HepG2 (cell line): Measurements from ENCODE around the gene HP1BP3. TPM values are rescaled to one million over a fixed set of nuclear protein-coding genes. Genes with fewer than 3 reads are reported as not detected.
A peak's percentile ranks its signal among the peaks of the same experiment; 100 is the strongest.
"Not testable (repeated sequence)": the region's sequence is repeated elsewhere in the genome, so short reads cannot be mapped to it uniquely, and the experiment has no call there.

ENCODE experiments used
- ATAC-seq: fragments of 200-7000 bp; cut with Tn5 transposase; 3 replicates; pipeline ENCODE4 v1.9.1; 2020; ENCODE audit warnings: mild to moderate bottlenecking, moderate library complexity
- BruUV-seq: library from RNA; stranded (reverse); fragments of 400-500 nt; replicated peaks from 2 replicates; lab custom pipeline; 2021; lab: Mats Ljungman, UMichigan
- CTCF ChIA-PET: fragments of 300-600 bp; formaldehyde crosslinking; extraction: SDS; loops from one replicate; lab custom pipeline; 2021; ENCODE audit warnings: low total read pairs, inconsistent platforms, low intra/inter-chr PET ratio; lab: Yijun Ruan, JAX
- POLR2A ChIA-PET: fragments of 350-600 bp; sonication (Branson Sonifier 250); formaldehyde crosslinking; loops from one replicate; lab custom pipeline; 2020; ENCODE audit warnings: antibody characterized with exemption, inconsistent platforms; lab: Yijun Ruan, JAX
- DNase-seq: peaks from one replicate; pipeline ENCODE4 v3.0.0-alpha.2; 2015; ENCODE audit warnings: low spot score
- FAIRE-seq: peaks from 3 replicates; lab custom pipeline; 2011; peaks lifted over from hg19 to GRCh38; lab: Jason Lieb, UNC
- H2AFZ ChIP-seq: one replicate; pipeline ENCODE4 v1.6.1; 2011; ENCODE audit warnings: low read length, inconsistent platforms
- H3K27ac ChIP-seq: fragments of 300-600 bp; 3 replicates; pipeline ENCODE4 v1.8.0; 2011; ENCODE audit warnings: mixed run types, mild to moderate bottlenecking, mixed read lengths, low read length, inconsistent platforms; ENCODE audit not compliant: insufficient read depth; ENCODE audit errors: extremely low read length
- H3K27me3 ChIP-seq, 2 experiments: fragments of 200-600 bp in 1 of 2; 2 replicates in 1 of 2; 3 replicates in 1 of 2; pipeline versions ENCODE4 v1.6.0 to v1.8.0; 2011; ENCODE audit warnings: low read length in 2 of 2, mild to moderate bottlenecking in 2 of 2, moderate library complexity in 2 of 2, inconsistent platforms in 1 of 2; ENCODE audit not compliant: insufficient read depth in 2 of 2, control insufficient read depth in 1 of 2
- H3K36me3 ChIP-seq, 2 experiments: fragments of 200-600 bp in 1 of 2; replicated peaks in 1 of 2; 2 replicates in 1 of 2; 3 replicates in 1 of 2; pipeline versions ENCODE4 v1.5.1 to v1.8.0; 2011; ENCODE audit warnings: low read length in 2 of 2, inconsistent platforms in 1 of 2; ENCODE audit not compliant: insufficient read depth in 2 of 2, control insufficient read depth in 1 of 2
- H3K4me1 ChIP-seq: 2 replicates; pipeline ENCODE4 v1.5.1; 2012; ENCODE audit warnings: low read length, inconsistent platforms; ENCODE audit not compliant: insufficient read depth
- H3K4me2 ChIP-seq: 2 replicates; pipeline ENCODE4 v1.6.0; 2011; ENCODE audit warnings: low read depth, low read length, inconsistent platforms
- H3K4me3 ChIP-seq, 3 experiments: fragments of 200-600 bp in 1 of 3; sonication (generic), shearing (Covaris generic) in 1 of 3; replicated peaks in 1 of 3; 2 replicates each; pipeline ENCODE4 v1.5.1; 2011 to 2016; ENCODE audit warnings: low read length in 3 of 3, inconsistent platforms in 2 of 3, low read depth in 2 of 3, mild to moderate bottlenecking in 2 of 3, control low read depth in 1 of 3, mixed read lengths in 1 of 3; ENCODE audit not compliant: insufficient read depth in 1 of 3
- H3K79me2 ChIP-seq: one replicate; pipeline ENCODE4 v1.6.1; 2011; ENCODE audit warnings: low read length, inconsistent platforms; ENCODE audit not compliant: insufficient read depth
- H3K9ac ChIP-seq: 2 replicates; pipeline ENCODE4 v1.6.0; 2011; ENCODE audit warnings: mild to moderate bottlenecking, low read depth, low read length, inconsistent platforms; ENCODE audit not compliant: insufficient read depth
- H3K9me3 ChIP-seq: 2 replicates; pipeline ENCODE4 v1.5.1; 2012; ENCODE audit warnings: mild to moderate bottlenecking, low read length
- H4K20me1 ChIP-seq: 2 replicates; pipeline ENCODE4 v1.6.0; 2011; ENCODE audit warnings: inconsistent platforms, mild to moderate bottlenecking, low read length, moderate library complexity; ENCODE audit not compliant: insufficient read depth
- BHLHE40 ChIP-seq: IDR thresholded peaks from 2 replicates; pipeline ENCODE4 v1.6.1; 2011; ENCODE audit warnings: low read length, improper control_type of control experiment
- CEBPG ChIP-seq: IDR thresholded peaks from 2 replicates; pipeline ENCODE4 v1.6.1; 2016
- FOXP4 ChIP-seq: sonication (generic); formaldehyde crosslinking; IDR thresholded peaks from 2 replicates; pipeline ENCODE4 v1.4.0; 2020; ENCODE audit warnings: missing genetic modification reagents
- GFI1 ChIP-seq: sonication (generic); formaldehyde crosslinking; IDR thresholded peaks from 2 replicates; pipeline ENCODE4 v1.5.0; 2020; ENCODE audit warnings: missing genetic modification reagents, mild to moderate bottlenecking, borderline replicate concordance
- HNF4A ChIP-seq: sonication (generic); formaldehyde crosslinking; IDR thresholded peaks from 2 replicates; pipeline ENCODE4 v1.4.0; 2020; ENCODE audit warnings: missing genetic modification reagents
- LCORL ChIP-seq, 2 experiments: fragments of 450-650 bp in 1 of 2; sonication (generic) in 1 of 2; formaldehyde crosslinking in 1 of 2; IDR thresholded peaks; 2 replicates each; pipeline versions ENCODE4 v1.5.0 to v1.6.1; 2017 to 2020; ENCODE audit warnings: antibody characterized with exemption in 1 of 2, missing genetic modification reagents in 1 of 2
- NR2C2 ChIP-seq: sonication (generic); formaldehyde crosslinking; IDR thresholded peaks from 2 replicates; pipeline ENCODE4 v1.4.0; 2020; ENCODE audit warnings: missing genetic modification reagents, mild to moderate bottlenecking, moderate library complexity, borderline replicate concordance
- NR2F1 ChIP-seq, 2 experiments: fragments of 450-650 bp in 1 of 2; formaldehyde crosslinking in 1 of 2; IDR thresholded peaks; 2 replicates each; pipeline versions ENCODE4 v1.5.0 to v1.6.1; 2016 to 2020; ENCODE audit warnings: mild to moderate bottlenecking in 1 of 2, missing compliant biosample characterization in 1 of 2, missing genetic modification reagents in 1 of 2, moderate library complexity in 1 of 2
- NR2F6 ChIP-seq, 2 experiments: IDR thresholded peaks; 2 replicates each; pipeline ENCODE4 v1.6.1; 2016; ENCODE audit warnings: antibody characterized with exemption in 1 of 2, mild to moderate bottlenecking in 1 of 2
- POGK ChIP-seq: sonication (generic); formaldehyde crosslinking; conservative IDR thresholded peaks from 2 replicates; pipeline ENCODE4 v1.8.0; 2022; ENCODE audit warnings: mild to moderate bottlenecking, moderate library complexity, missing genetic modification reagents
- RARA ChIP-seq: IDR thresholded peaks from 2 replicates; pipeline ENCODE4 v1.6.1; 2016; ENCODE audit warnings: missing genetic modification reagents, missing compliant biosample characterization
- RXRA ChIP-seq: sonication (generic); formaldehyde crosslinking; IDR thresholded peaks from 2 replicates; pipeline ENCODE4 v1.5.1; 2020; ENCODE audit warnings: missing genetic modification reagents
- TARDBP ChIP-seq: sonication (generic); formaldehyde crosslinking; IDR thresholded peaks from 2 replicates; pipeline ENCODE4 v1.8.0; 2022; ENCODE audit warnings: mild to moderate bottlenecking, missing genetic modification reagents
- ZMYM3 ChIP-seq: sonication (generic); formaldehyde crosslinking; IDR thresholded peaks from 2 replicates; pipeline ENCODE4 v1.5.1; 2020; ENCODE audit warnings: mild to moderate bottlenecking, missing genetic modification reagents
- ZNF362 ChIP-seq: sonication (generic); formaldehyde crosslinking; IDR thresholded peaks from 2 replicates; pipeline ENCODE4 v1.4.0; 2020; ENCODE audit warnings: missing genetic modification reagents, mild to moderate bottlenecking, borderline replicate concordance
- ZNF460 ChIP-seq: sonication (generic); formaldehyde crosslinking; IDR thresholded peaks from 2 replicates; pipeline ENCODE4 v1.5.1; 2020; ENCODE audit warnings: missing genetic modification reagents, mild to moderate bottlenecking, borderline replicate concordance
- ZNF770 ChIP-seq: sonication (generic); formaldehyde crosslinking; IDR thresholded peaks from 2 replicates; pipeline ENCODE4 v1.5.0; 2020; ENCODE audit warnings: mild to moderate bottlenecking, missing genetic modification reagents
- WGBS: methylation state at CpG from one replicate; pipeline ENCODE4 v1.1.6; 2017; ENCODE audit warnings: low lambda C conversion rate; 5-methylcytosine and 5-hydroxymethylcytosine counted together
- in situ Hi-C: cut with HindIII; loops from 2 replicates; pipeline ENCODE4 v1.10.0; 2017; ENCODE audit warnings: low pct_unique_long_range_greater_than_20kb; ENCODE audit not compliant: extremely low pct_ligation_motif_present
- intact Hi-C: fragments of 100-400 bp; cut with micrococcal nuclease; formaldehyde crosslinking; loops from one replicate; pipeline ENCODE4 v1.10.0; 2022; ENCODE audit not compliant: unreplicated experiment
- polyA plus RNA-seq, 8 experiments: library from polyadenylated mRNA; depleted of rRNA in 3 of 8; stranded (reverse) in 7 of 8; unstranded in 1 of 8; fragments of >200 nt; fragmentation: Illumina TruSeq in 4 of 8; extraction: Trizol in 4 of 8; gene quantifications; 2 replicates each; pipeline versions ENCODE4 v1.2.1 to v1.2.3, GENCODE V29; 2011 to 2016; ENCODE audit warnings: low read depth in 4 of 8, missing spikeins in 1 of 8, mixed read lengths in 1 of 8; ENCODE audit not compliant: insufficient read depth in 1 of 8
- total RNA-seq, 5 experiments: library from RNA; depleted of rRNA; stranded (reverse); fragments of >200 nt; fragmentation: Illumina TruSeq; extraction: Trizol; gene quantifications; 2 replicates each; pipeline ENCODE4 v1.2.3, GENCODE V29; 2016; ENCODE audit warnings: low read depth in 1 of 5

HP1BP3 gene
- total and polyA plus RNA-seq, 2 of the 13 experiments (the other 11 are each of a cell fraction or from before 2014, with no cell fraction given): 98.5 to 137 TPM

- FAIRE-seq, CTCF ChIA-PET, BruUV-seq, POLR2A ChIA-PET, H3K9me3 ChIP-seq, H3K27ac ChIP-seq, H3K9ac ChIP-seq, in situ Hi-C loops, H2AFZ ChIP-seq, H3K36me3 ChIP-seq, H3K27me3 ChIP-seq, ATAC-seq: not testable (repeated sequence)
- WGBS: 18% methylated on average over 9 of the region's 9 CpGs
- H3K4me3 ChIP-seq: peak overlapping the region in 1 of 3 experiments; percentile 34; a peak in 1 of 6 replicates
- H3K4me2 ChIP-seq: peak overlapping the region; percentile 59
- TF ChIP-seq FOXP4 (CRISPR knock-in tag) (peak; percentile 26; the same call in 1 of the 2 replicates), LCORL (IDR thresholded peaks at IDR 0.05) (peak; percentile 47; the same call in 1 of the 2 replicates), LCORL (CRISPR knock-in tag; IDR thresholded peaks at IDR 0.05) (peak; percentile 46; the same call in 1 of the 2 replicates), ZNF460 (CRISPR knock-in tag) (peak; percentile 88), TARDBP (0 out of 2 replicates have a peak, but pooled peaks have one; percentile 22), RARA (CRISPR knock-in tag) (peak; percentile 69), CEBPG (CRISPR knock-in tag) (0 out of 2 replicates have a peak, but pooled peaks have one; percentile 25), GFI1 (CRISPR knock-in tag) (peak; percentile 32; the same call in 1 of the 2 replicates), NR2F1 (CRISPR knock-in tag; IDR thresholded peaks at IDR 0.05) (peak in 1 of 2 experiments; percentile 38; a peak in 1 of 4 replicates), ZNF362 (CRISPR knock-in tag) (peak; percentile 91; the same call in 1 of the 2 replicates), HNF4A (CRISPR knock-in tag) (peak; percentile 37), NR2F6 (IDR thresholded peaks at IDR 0.05) (peak; percentile 64), NR2F6 (CRISPR knock-in tag; IDR thresholded peaks at IDR 0.05) (peak; percentile 70), POGK (CRISPR knock-in tag) (0 out of 2 replicates have a peak, but pooled peaks have one; percentile 36), ZNF770 (CRISPR knock-in tag) (peak; percentile 8; the same call in 1 of the 2 replicates), ZMYM3 (CRISPR knock-in tag) (0 out of 2 replicates have a peak, but pooled peaks have one; percentile 8), BHLHE40 (peak; percentile 83), NR2C2 (CRISPR knock-in tag) (peak; percentile 61; the same call in 1 of the 2 replicates), RXRA (CRISPR knock-in tag) (peak; percentile 38; the same call in 1 of the 2 replicates)
- H4K20me1 ChIP-seq: peaks cover 17% of the 10 kb centered on the region
- intact Hi-C loops: loop anchor here (10.0 kb wide), 1 partner anchor 105 kb away; no protein-coding TSS in a partner anchor
- peak; percentile 24 for DNase-seq
- H3K79me2 ChIP-seq: peaks cover 18% of the 10 kb centered on the region
- peaks cover 30% of the 10 kb centered on the region for H3K4me1 ChIP-seq
These were observed 2.5 kb upstream of the HP1BP3 start for GRCh38 chr1:20789598-20789997.
